ENCODE measurements around the gene KCNB1. TPM values are rescaled to one million over a fixed set of nuclear protein-coding genes. Genes with fewer than 3 reads are reported as not detected.

The KCNB1 gene
- total RNA-seq, 2 experiments from 2014 or later = not detected

GRCh38 chr20:49349078-49349477 lies 133.4 kb downstream of the KCNB1 start:
- POLR2A ChIA-PET = no interaction called here
- ATAC-seq (no peak), DNase-seq (no peak)
- H3K27me3 Mint-ChIP-seq (ENCODE audit: low read depth) = peaks cover 15% of the 10 kb centered on the region
- H3K9me3 Mint-ChIP-seq (ENCODE audit: insufficient read depth) = no peaks in the 10 kb centered on the region
- peaks cover 5% of the 10 kb centered on the region for H3K4me1 Mint-ChIP-seq (ENCODE audit: low read depth)
- CTCF ChIA-PET = no interaction called here
- H3K36me3 Mint-ChIP-seq (ENCODE audit: low read depth) = no peaks in the 10 kb centered on the region
- H3K27ac Mint-ChIP-seq = no peak overlapping the region
- no peak overlapping the region for H3K4me3 Mint-ChIP-seq

GRCh38 chr20:49348563-49348962 lies 133.9 kb downstream of the KCNB1 start:
- ChIA-PET POLR2A (no interaction called here), CTCF (no interaction called here)
- Mint-ChIP-seq H3K27me3 (ENCODE audit: low read depth) (peaks cover 14% of the 10 kb centered on the region), H3K4me1 (ENCODE audit: low read depth) (peaks cover 5% of the 10 kb centered on the region), H3K4me3 (no peak overlapping the region), H3K36me3 (ENCODE audit: low read depth) (no peaks in the 10 kb centered on the region), H3K9me3 (ENCODE audit: insufficient read depth) (no peaks in the 10 kb centered on the region), H3K27ac (no peak overlapping the region)
- ATAC-seq (no peak), DNase-seq (no peak)

- CTCF ChIA-PET = interaction anchor here (1.4 to 1.9 kb wide), 2 partner anchors 187 to 188 kb away, joined by 3 to 5 read pairs; no protein-coding TSS in a partner anchor
Observed at GRCh38 chr20:49347156-49347555, 135.3 kb downstream of the KCNB1 start.

DNA sequence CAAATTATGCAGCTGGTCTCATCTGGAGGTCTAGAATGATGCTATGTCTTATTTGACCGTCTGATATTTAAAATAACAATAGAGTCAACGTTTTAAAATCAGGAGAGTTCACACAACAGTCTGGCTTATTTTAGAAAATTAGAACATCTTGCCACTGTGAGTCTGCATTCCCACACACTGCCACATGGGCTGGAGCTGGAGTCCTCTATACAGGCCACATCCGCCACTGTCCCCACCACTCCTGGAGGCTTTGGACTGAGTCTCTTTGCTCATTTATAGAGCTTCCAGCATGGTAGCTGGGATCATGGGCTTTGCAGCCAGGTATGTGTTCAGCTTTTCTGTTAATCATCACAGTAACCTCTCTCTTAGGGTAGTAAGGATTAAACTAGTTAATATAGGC lies 135.8 kb downstream of the KCNB1 start:
- Mint-ChIP-seq H3K36me3 (ENCODE audit: low read depth) (no peaks in the 10 kb centered on the region), H3K4me3 (no peak overlapping the region), H3K27me3 (ENCODE audit: low read depth) (peaks cover 16% of the 10 kb centered on the region), H3K4me1 (ENCODE audit: low read depth) (peaks cover 5% of the 10 kb centered on the region), H3K9me3 (ENCODE audit: insufficient read depth) (no peaks in the 10 kb centered on the region), H3K27ac (no peak overlapping the region)
- no peak for ATAC-seq
- ChIA-PET CTCF (interaction anchor here (1.4 to 1.9 kb wide), 2 partner anchors 187 to 188 kb away, joined by 3 to 5 read pairs; no protein-coding TSS in a partner anchor), POLR2A (no interaction called here)
- DNase-seq = no peak

More at GRCh38 chr20:49347156-49347555, 135.3 kb downstream of the KCNB1 start:
- H3K27me3 Mint-ChIP-seq (ENCODE audit: low read depth) = peaks cover 17% of the 10 kb centered on the region
- no peak overlapping the region for H3K27ac Mint-ChIP-seq
- H3K4me1 Mint-ChIP-seq (ENCODE audit: low read depth) = peaks cover 5% of the 10 kb centered on the region
- no peaks in the 10 kb centered on the region for H3K36me3 Mint-ChIP-seq (ENCODE audit: low read depth)
- H3K4me3 Mint-ChIP-seq = no peak overlapping the region
- ATAC-seq (no peak), DNase-seq (no peak)
- POLR2A ChIA-PET = no interaction called here
- no peaks in the 10 kb centered on the region for H3K9me3 Mint-ChIP-seq (ENCODE audit: insufficient read depth)

- Mint-ChIP-seq H3K4me3 (no peak overlapping the region), H3K4me1 (ENCODE audit: low read depth) (peaks cover 5% of the 10 kb centered on the region), H3K9me3 (ENCODE audit: insufficient read depth) (no peaks in the 10 kb centered on the region), H3K36me3 (ENCODE audit: low read depth) (no peaks in the 10 kb centered on the region), H3K27ac (no peak overlapping the region), H3K27me3 (ENCODE audit: low read depth) (peaks cover 16% of the 10 kb centered on the region)
- DNase-seq (no peak), ATAC-seq (no peak)
- ChIA-PET CTCF (interaction anchor here (1.4 kb wide), 1 partner anchor 188 kb away, joined by 3 read pairs; no protein-coding TSS in a partner anchor), POLR2A (no interaction called here)
Observed at GRCh38 chr20:49345524-49345923, 136.9 kb downstream of the KCNB1 start.

- Mint-ChIP-seq H3K27me3 (ENCODE audit: low read depth) (peaks cover 16% of the 10 kb centered on the region), H3K27ac (no peak overlapping the region), H3K4me1 (ENCODE audit: low read depth) (peaks cover 5% of the 10 kb centered on the region), H3K9me3 (ENCODE audit: insufficient read depth) (no peaks in the 10 kb centered on the region), H3K4me3 (no peak overlapping the region), H3K36me3 (ENCODE audit: low read depth) (no peaks in the 10 kb centered on the region)
- ATAC-seq (no peak), DNase-seq (no peak)
- ChIA-PET POLR2A (no interaction called here), CTCF (interaction anchor here (2.2 kb wide), 1 partner anchor 10 kb away, joined by 7 read pairs; no protein-coding TSS in a partner anchor)
Observed at GRCh38 chr20:49344975-49345374, 137.5 kb downstream of the KCNB1 start.

- no peak for ATAC-seq
- ChIA-PET POLR2A (interaction anchor here (0.6 kb wide), 1 partner anchor 306 kb away, joined by 3 read pairs; no protein-coding TSS in a partner anchor), CTCF (interaction anchor here (1.3 to 2.2 kb wide), 2 partner anchors 9 to 194 kb away, joined by 4 to 7 read pairs; no protein-coding TSS in a partner anchor)
- Mint-ChIP-seq H3K27ac (no peak overlapping the region), H3K4me1 (ENCODE audit: low read depth) (peaks cover 5% of the 10 kb centered on the region), H3K27me3 (ENCODE audit: low read depth) (peaks cover 14% of the 10 kb centered on the region), H3K36me3 (ENCODE audit: low read depth) (no peaks in the 10 kb centered on the region), H3K9me3 (ENCODE audit: insufficient read depth) (no peaks in the 10 kb centered on the region), H3K4me3 (no peak overlapping the region)
- DNase-seq = no peak
Observed at GRCh38 chr20:49344140-49344539, 138.3 kb downstream of the KCNB1 start.

DNA sequence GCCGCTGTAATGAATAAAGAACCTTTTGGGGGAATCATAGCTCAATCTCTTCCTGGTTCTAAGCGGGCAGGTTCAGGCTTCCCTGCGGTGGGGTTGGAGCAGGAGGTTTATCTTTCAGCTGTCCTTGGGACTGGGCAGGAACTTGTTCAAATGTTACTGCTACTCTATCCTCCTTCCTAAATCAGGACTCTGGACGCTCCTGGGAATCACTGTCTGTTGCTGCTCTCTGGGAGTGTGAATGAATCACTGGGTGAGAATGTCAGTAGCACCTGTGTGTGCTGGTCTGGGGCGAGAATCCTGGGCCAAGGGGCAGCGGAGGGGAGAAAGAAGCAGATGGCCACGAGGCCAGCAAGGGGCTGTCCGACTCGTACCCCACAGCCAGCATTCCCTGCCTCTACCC lies 139.2 kb downstream of the KCNB1 start:
- Mint-ChIP-seq H3K27ac (no peak overlapping the region), H3K4me3 (no peak overlapping the region), H3K27me3 (ENCODE audit: low read depth) (peaks cover 9% of the 10 kb centered on the region), H3K4me1 (ENCODE audit: low read depth) (peaks cover 5% of the 10 kb centered on the region), H3K36me3 (ENCODE audit: low read depth) (no peaks in the 10 kb centered on the region), H3K9me3 (ENCODE audit: insufficient read depth) (no peaks in the 10 kb centered on the region)
- DNase-seq (no peak), ATAC-seq (no peak)
- ChIA-PET POLR2A (no interaction called here), CTCF (interaction anchor here (0.8 to 2.2 kb wide), 3 partner anchors 9 to 194 kb away, joined by 3 to 7 read pairs (median 4); no protein-coding TSS in a partner anchor)

DNA sequence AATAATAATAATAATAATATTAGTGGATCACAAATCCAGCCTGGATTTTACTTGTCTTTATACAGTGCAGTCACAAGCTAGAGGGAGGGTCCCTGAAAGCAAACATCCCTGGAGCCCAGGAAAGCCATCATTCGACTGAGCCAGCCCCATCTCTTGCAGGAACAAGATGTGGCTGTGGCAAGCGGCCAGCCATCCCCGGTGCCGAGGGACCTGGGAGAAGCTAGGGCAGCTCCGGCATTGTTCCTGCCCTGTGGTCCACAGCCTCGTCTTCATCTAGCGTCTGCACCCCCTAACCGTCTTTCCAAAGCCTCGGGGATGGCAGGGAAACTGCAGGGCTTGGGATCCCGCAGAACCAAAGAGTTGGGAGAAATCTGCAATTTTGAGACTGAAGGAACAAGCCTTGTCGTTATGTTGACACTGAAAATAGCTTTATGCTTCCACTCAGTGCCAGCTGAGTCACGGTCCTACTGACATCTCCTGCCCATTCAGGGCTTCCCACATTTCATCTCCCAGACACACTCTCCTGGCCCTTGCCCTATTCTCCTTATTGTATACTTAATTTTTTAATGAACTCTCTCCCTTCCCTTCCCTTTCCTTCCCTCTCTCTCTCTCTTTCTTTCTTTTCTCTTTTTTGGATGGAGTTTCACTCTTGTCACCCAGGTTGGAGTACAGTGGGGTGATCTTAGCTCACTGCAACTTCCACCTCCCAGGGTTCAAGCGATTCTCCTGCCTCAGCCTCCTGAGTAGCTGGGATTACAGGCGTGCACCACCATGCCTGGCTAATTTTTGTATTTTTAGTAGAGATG lies 142.1 kb downstream of the KCNB1 start:
- no peaks in the 10 kb centered on the region for H3K36me3 Mint-ChIP-seq (ENCODE audit: low read depth)
- peaks cover 9% of the 10 kb centered on the region for H3K27me3 Mint-ChIP-seq (ENCODE audit: low read depth)
- ChIA-PET POLR2A (no interaction called here), CTCF (no interaction called here)
- no peaks in the 10 kb centered on the region for H3K9me3 Mint-ChIP-seq (ENCODE audit: insufficient read depth)
- ATAC-seq (no peak), DNase-seq (no peak)
- H3K4me3 Mint-ChIP-seq = no peak overlapping the region
- H3K4me1 Mint-ChIP-seq (ENCODE audit: low read depth) = no peaks in the 10 kb centered on the region
- no peak overlapping the region for H3K27ac Mint-ChIP-seq

DNA sequence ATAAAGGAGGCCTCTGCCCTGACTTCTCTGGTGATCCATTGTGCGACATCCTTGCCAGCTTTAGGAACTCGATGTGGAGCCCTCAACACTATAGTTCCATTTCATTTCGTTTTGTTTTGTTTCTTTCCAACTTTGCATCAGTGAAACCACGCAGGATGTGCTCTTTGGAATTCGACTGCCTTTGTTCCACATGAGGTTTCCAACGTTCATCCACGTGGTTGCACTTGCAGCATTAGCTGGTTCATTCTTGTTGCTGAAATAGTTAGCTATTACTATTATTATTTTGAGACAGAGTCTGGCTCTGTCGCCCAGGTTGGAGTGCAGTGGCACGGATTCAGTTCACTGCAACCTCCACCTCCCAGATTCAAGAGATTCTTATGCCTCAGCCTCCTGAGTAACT lies 143.3 kb downstream of the KCNB1 start:
- ATAC-seq = no peak
- POLR2A ChIA-PET = no interaction called here
- H3K27ac Mint-ChIP-seq = no peak overlapping the region
- no peaks in the 10 kb centered on the region for H3K4me1 Mint-ChIP-seq (ENCODE audit: low read depth)
- H3K36me3 Mint-ChIP-seq (ENCODE audit: low read depth) = no peaks in the 10 kb centered on the region
- no peaks in the 10 kb centered on the region for H3K9me3 Mint-ChIP-seq (ENCODE audit: insufficient read depth)
- DNase-seq = no peak
- H3K27me3 Mint-ChIP-seq (ENCODE audit: low read depth) = peaks cover 9% of the 10 kb centered on the region
- no peak overlapping the region for H3K4me3 Mint-ChIP-seq
- CTCF ChIA-PET = no interaction called here

DNA sequence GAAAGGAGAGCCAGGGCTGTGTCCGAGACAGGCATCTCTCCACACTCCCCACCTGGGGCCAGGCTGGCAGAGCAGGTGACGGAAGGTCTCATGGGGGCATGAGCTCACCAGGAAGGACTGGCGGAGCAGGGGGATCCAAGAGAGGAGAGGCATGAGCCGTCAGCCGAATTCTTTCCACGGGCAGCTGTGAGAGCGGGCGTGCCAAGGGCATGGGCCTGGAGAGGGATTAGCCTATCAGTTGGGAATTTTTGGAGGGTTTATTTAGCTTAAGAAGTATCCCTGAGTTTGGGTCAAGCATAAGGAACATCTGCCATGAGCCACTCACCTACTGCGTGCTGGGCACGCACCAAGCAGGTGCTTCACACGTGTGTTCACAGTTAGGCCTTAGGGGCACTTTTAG lies 144.4 kb downstream of the KCNB1 start:
- H3K27ac Mint-ChIP-seq = no peak overlapping the region
- CTCF ChIA-PET = no interaction called here

GRCh38 chr20:49337357-49337756 lies 145.1 kb downstream of the KCNB1 start:
- no peaks in the 10 kb centered on the region for H3K36me3 Mint-ChIP-seq (ENCODE audit: low read depth)
- peaks cover 11% of the 10 kb centered on the region for H3K27me3 Mint-ChIP-seq (ENCODE audit: low read depth)
- H3K9me3 Mint-ChIP-seq (ENCODE audit: insufficient read depth) = no peaks in the 10 kb centered on the region
- no peak overlapping the region for H3K27ac Mint-ChIP-seq
- H3K4me1 Mint-ChIP-seq (ENCODE audit: low read depth) = no peaks in the 10 kb centered on the region
- DNase-seq (no peak), ATAC-seq (no peak)
- no peak overlapping the region for H3K4me3 Mint-ChIP-seq
- ChIA-PET POLR2A (no interaction called here), CTCF (interaction anchor here (1.7 to 4.4 kb wide), 2 partner anchors 148 to 196 kb away, joined by 3 to 23 read pairs; no protein-coding TSS in a partner anchor)

More for the DNA sequence above, 144.4 kb downstream of the KCNB1 start:
- peaks cover 7% of the 10 kb centered on the region for H3K27me3 Mint-ChIP-seq (ENCODE audit: low read depth)
- H3K9me3 Mint-ChIP-seq (ENCODE audit: insufficient read depth) = no peaks in the 10 kb centered on the region
- no peak for ATAC-seq
- POLR2A ChIA-PET = interaction anchor here (0.6 kb wide), 1 partner anchor 389 kb away, joined by 4 read pairs; no protein-coding TSS in a partner anchor
- no peak overlapping the region for H3K4me3 Mint-ChIP-seq
- DNase-seq = no peak
- no peaks in the 10 kb centered on the region for H3K4me1 Mint-ChIP-seq (ENCODE audit: low read depth)
- H3K36me3 Mint-ChIP-seq (ENCODE audit: low read depth) = no peaks in the 10 kb centered on the region

Measured in activated CD8-positive, alpha-beta T cell treated with anti-CD3 and anti-CD28 coated beads, Interleukin-2, amount 10 ng/mL, durations not matched to agents 7 days and 5 days (primary cell).